ENCODE results near the gene SPEF1. TPM values are rescaled to one million over a fixed set of nuclear protein-coding genes. Genes with fewer than 3 reads are reported as not detected.

Gene SPEF1
- total RNA-seq, 2 donors from 2014 or later, result 0.35 to 0.44 TPM

- Mint-ChIP-seq H3K27me3 (ENCODE audit: insufficient read depth) (peaks cover 43% of the 10 kb centered on the region), H3K4me3 (no peak overlapping the region), H3K9me3 (no peaks in the 10 kb centered on the region), H3K36me3 (ENCODE audit: low read depth) (peaks cover 5% of the 10 kb centered on the region), H3K4me1 (peaks cover 2% of the 10 kb centered on the region), H3K27ac (peak overlapping the region; percentile 35)
- H3K36me3 ChIP-seq (ENCODE audit: control insufficient read depth, insufficient read depth, low read length), result peaks cover 11% of the 10 kb centered on the region
- DNase-seq, result no peak
- H3K27ac ChIP-seq (ENCODE audit: low read depth, low read length), result no peak overlapping the region
- WGBS, 2 experiments (ENCODE audit: insufficient coverage in 1 of 2, insufficient read length in 1 of 2), result 92 to 93% methylated on average over 7 to 10 of the region's 10 CpGs
- H3K9me3 ChIP-seq (ENCODE audit: control insufficient read depth, low read length), result no peaks in the 10 kb centered on the region
- no peak overlapping the region for H3K9ac ChIP-seq (ENCODE audit: extremely low read depth, low read length, poor library complexity, severe bottlenecking)
- H3K4me1 ChIP-seq (ENCODE audit: control insufficient read depth, insufficient read depth, low read length), result no peaks in the 10 kb centered on the region
- H3K27me3 ChIP-seq (ENCODE audit: control insufficient read depth, insufficient read depth, low read length, poor library complexity, severe bottlenecking), result peaks cover 29% of the 10 kb centered on the region
- no peak overlapping the region for H3K4me3 ChIP-seq (ENCODE audit: low read length)
- no peak for TF ChIP-seq CTCF (conservative IDR thresholded peaks at IDR 0.05)
Observed at GRCh38 chr20:3783511-3784195, 2.4 kb upstream of the SPEF1 start.

- Mint-ChIP-seq H3K27ac (no peak overlapping the region), H3K27me3 (ENCODE audit: insufficient read depth) (peaks cover 43% of the 10 kb centered on the region), H3K9me3 (no peaks in the 10 kb centered on the region), H3K4me1 (peaks cover 2% of the 10 kb centered on the region), H3K4me3 (no peak overlapping the region), H3K36me3 (ENCODE audit: low read depth) (peaks cover 5% of the 10 kb centered on the region)
- 92% methylated on average over 2 of the region's 2 CpGs for WGBS, 2 experiments (ENCODE audit: insufficient coverage in 1 of 2, insufficient read length in 1 of 2)
- Histone ChIP-seq H3K36me3 (ENCODE audit: control insufficient read depth, insufficient read depth, low read length) (peaks cover 11% of the 10 kb centered on the region), H3K27me3 (ENCODE audit: control insufficient read depth, insufficient read depth, low read length, poor library complexity, severe bottlenecking) (peaks cover 29% of the 10 kb centered on the region), H3K27ac (ENCODE audit: low read depth, low read length) (no peak overlapping the region), H3K9me3 (ENCODE audit: control insufficient read depth, low read length) (no peaks in the 10 kb centered on the region), H3K4me3 (ENCODE audit: low read length) (no peak overlapping the region), H3K9ac (ENCODE audit: extremely low read depth, low read length, poor library complexity, severe bottlenecking) (no peak overlapping the region), H3K4me1 (ENCODE audit: control insufficient read depth, insufficient read depth, low read length) (no peaks in the 10 kb centered on the region)
- TF ChIP-seq CTCF (conservative IDR thresholded peaks at IDR 0.05), result no peak
- no peak for DNase-seq
Observed at GRCh38 chr20:3783068-3783489, 1.8 kb upstream of the SPEF1 start.

DNA sequence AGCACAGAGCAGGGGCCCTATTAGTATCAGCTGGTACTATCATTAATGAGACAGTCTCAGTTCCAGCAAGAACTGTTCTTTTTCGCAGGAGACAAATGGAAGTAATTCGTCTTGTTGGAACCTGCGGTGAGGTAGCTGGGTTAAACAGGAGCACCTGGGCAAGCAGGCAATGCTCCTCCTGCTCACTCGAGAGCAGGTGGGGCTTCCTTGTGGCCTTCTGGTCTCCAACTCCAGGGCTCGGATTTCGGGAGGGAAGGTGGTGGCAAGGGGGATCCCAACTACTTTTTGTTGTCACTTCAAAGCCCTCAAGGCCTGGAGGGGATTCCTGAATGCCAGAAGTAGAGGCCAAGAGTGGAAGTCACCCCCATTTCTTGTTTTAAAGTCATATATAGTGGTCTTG lies 1.3 kb upstream of the SPEF1 start:
- Histone ChIP-seq H3K4me3 (ENCODE audit: low read length) (no peak overlapping the region), H3K27me3 (ENCODE audit: control insufficient read depth, insufficient read depth, low read length, poor library complexity, severe bottlenecking) (peaks cover 34% of the 10 kb centered on the region), H3K27ac (ENCODE audit: low read depth, low read length) (no peak overlapping the region), H3K36me3 (ENCODE audit: control insufficient read depth, insufficient read depth, low read length) (peaks cover 11% of the 10 kb centered on the region), H3K9me3 (ENCODE audit: control insufficient read depth, low read length) (no peaks in the 10 kb centered on the region), H3K9ac (ENCODE audit: extremely low read depth, low read length, poor library complexity, severe bottlenecking) (no peak overlapping the region), H3K4me1 (ENCODE audit: control insufficient read depth, insufficient read depth, low read length) (peaks cover under 1% of the 10 kb centered on the region)
- Mint-ChIP-seq H3K27ac (no peak overlapping the region), H3K36me3 (ENCODE audit: low read depth) (peaks cover 5% of the 10 kb centered on the region), H3K4me3 (no peak overlapping the region), H3K27me3 (ENCODE audit: insufficient read depth) (peaks cover 43% of the 10 kb centered on the region), H3K4me1 (peaks cover 2% of the 10 kb centered on the region), H3K9me3 (no peaks in the 10 kb centered on the region)
- TF ChIP-seq CTCF (conservative IDR thresholded peaks at IDR 0.05), result no peak
- 87 to 94% methylated on average over 4 to 6 of the region's 6 CpGs for WGBS, 2 experiments (ENCODE audit: insufficient coverage in 1 of 2, insufficient read length in 1 of 2)
- no peak for DNase-seq
